Astrocyte (in vitro differentiated cells and primary cell): ENCODE results near the gene ZNF839. TPM values are rescaled to one million over a fixed set of nuclear protein-coding genes. Genes with fewer than 3 reads are reported as not detected.

Source experiments
- DNase-seq: peaks from one replicate; pipeline ENCODE4 v3.0.0-alpha.2; 2010; ENCODE audit warnings: low read depth
- FAIRE-seq: peaks from 2 replicates; lab custom pipeline; 2011; peaks lifted over from hg19 to GRCh38; lab: Jason Lieb, UNC
- H2AFZ ChIP-seq: 2 replicates; pipeline ENCODE4 v1.6.0; 2012; ENCODE audit warnings: low read depth, low read length, inconsistent platforms
- H3K27ac ChIP-seq: 2 replicates; pipeline ENCODE4 v1.5.1; 2011; ENCODE audit warnings: low read depth, low read length, inconsistent platforms
- H3K27me3 ChIP-seq: 2 replicates; pipeline ENCODE4 v1.6.0; 2011; ENCODE audit warnings: low read length, inconsistent platforms; ENCODE audit not compliant: insufficient read depth
- H3K36me3 ChIP-seq: 2 replicates; pipeline ENCODE4 v1.5.1; 2011; ENCODE audit warnings: low read length, inconsistent platforms; ENCODE audit not compliant: insufficient read depth
- H3K4me1 ChIP-seq: 2 replicates; pipeline ENCODE4 v1.5.1; 2011; ENCODE audit warnings: low read length, inconsistent platforms; ENCODE audit not compliant: insufficient read depth
- H3K4me2 ChIP-seq: 2 replicates; pipeline ENCODE4 v1.6.0; 2012; ENCODE audit warnings: low read length, inconsistent platforms
- H3K4me3 ChIP-seq: 2 replicates; pipeline ENCODE4 v1.5.1; 2011; ENCODE audit warnings: low read depth, mild to moderate bottlenecking, low read length, inconsistent platforms; ENCODE audit not compliant: insufficient read depth
- H3K79me2 ChIP-seq: 2 replicates; pipeline ENCODE4 v1.6.0; 2012; ENCODE audit warnings: mild to moderate bottlenecking, low read length, inconsistent platforms; ENCODE audit not compliant: insufficient read depth
- H3K9ac ChIP-seq: 2 replicates; pipeline ENCODE4 v1.6.0; 2012; ENCODE audit warnings: mild to moderate bottlenecking, low read length, inconsistent platforms
- H3K9me3 ChIP-seq: 2 replicates; pipeline ENCODE4 v1.5.1; 2012; ENCODE audit warnings: low read depth, mild to moderate bottlenecking, low read length, inconsistent platforms; ENCODE audit not compliant: insufficient read depth
- H4K20me1 ChIP-seq: 2 replicates; pipeline ENCODE4 v1.6.0; 2012; ENCODE audit warnings: low read length, inconsistent platforms; ENCODE audit not compliant: insufficient read depth
- H3K27ac Mint-ChIP-seq: one replicate; pipeline ENCODE4 v1.8.0; 2021; ENCODE audit warnings: mild to moderate bottlenecking, mixed read lengths; ENCODE audit not compliant: unreplicated experiment
- H3K27me3 Mint-ChIP-seq: one replicate; pipeline ENCODE4 v1.8.0; 2021; ENCODE audit warnings: low read depth, mixed read lengths; ENCODE audit not compliant: unreplicated experiment
- H3K36me3 Mint-ChIP-seq: one replicate; pipeline ENCODE4 v1.8.0; 2021; ENCODE audit warnings: low read depth, mixed read lengths; ENCODE audit not compliant: unreplicated experiment
- H3K4me1 Mint-ChIP-seq: one replicate; pipeline ENCODE4 v1.8.0; 2021; ENCODE audit warnings: low read depth, mixed read lengths; ENCODE audit not compliant: unreplicated experiment
- H3K4me3 Mint-ChIP-seq: one replicate; pipeline ENCODE4 v1.8.0; 2021; ENCODE audit warnings: mild to moderate bottlenecking, moderate library complexity, mixed read lengths; ENCODE audit not compliant: unreplicated experiment
- H3K9me3 Mint-ChIP-seq: one replicate; pipeline ENCODE4 v1.8.0; 2021; ENCODE audit warnings: mild to moderate bottlenecking, mixed read lengths; ENCODE audit not compliant: unreplicated experiment
- EZH2 ChIP-seq: IDR thresholded peaks from 2 replicates; pipeline ENCODE4 v1.6.1; 2012; ENCODE audit warnings: mild to moderate bottlenecking, low read length, inconsistent platforms; ENCODE audit not compliant: insufficient read depth
- total RNA-seq: library from RNA; stranded (reverse); gene quantifications from 2 replicates; pipeline ENCODE4 v1.2.1, GENCODE V29; 2021
- TF ChIP-seq, protein P1 (sequence below): IDR thresholded peaks from 2 replicates; pipeline ENCODE4 v1.5.1; 2011; ENCODE audit warnings: low read depth, mild to moderate bottlenecking, inconsistent platforms, low read length, moderate library complexity; ENCODE audit not compliant: insufficient read depth

The ZNF839 gene
- total RNA-seq, 1 donor from 2014 or later, result 8.0 TPM

DNA sequence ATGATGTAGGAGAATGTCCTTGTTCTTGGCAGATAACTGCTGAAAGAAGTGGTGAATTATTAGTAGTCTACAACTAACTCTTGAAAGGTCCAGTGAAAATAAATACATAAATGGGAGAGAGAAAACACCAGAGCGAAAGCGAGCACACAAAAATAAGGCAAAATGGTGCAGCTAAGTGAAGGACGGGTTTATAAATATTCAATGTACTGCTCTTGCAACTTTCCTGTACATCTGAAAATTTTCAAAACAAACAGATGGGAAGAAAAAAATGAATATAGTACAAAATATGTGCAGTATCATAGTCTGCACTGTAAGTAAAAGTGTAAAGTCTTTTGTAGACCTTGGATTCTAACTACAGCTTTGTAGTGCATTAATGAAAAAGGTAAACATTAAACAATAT lies 15.9 kb upstream of the ZNF839 start:
- H3K36me3 ChIP-seq, result peaks cover 3% of the 10 kb centered on the region
- H3K4me1 ChIP-seq, result peaks cover 3% of the 10 kb centered on the region
- H3K4me3 ChIP-seq, result peak overlapping the region; percentile 91
- TF ChIP-seq, protein P1, sequence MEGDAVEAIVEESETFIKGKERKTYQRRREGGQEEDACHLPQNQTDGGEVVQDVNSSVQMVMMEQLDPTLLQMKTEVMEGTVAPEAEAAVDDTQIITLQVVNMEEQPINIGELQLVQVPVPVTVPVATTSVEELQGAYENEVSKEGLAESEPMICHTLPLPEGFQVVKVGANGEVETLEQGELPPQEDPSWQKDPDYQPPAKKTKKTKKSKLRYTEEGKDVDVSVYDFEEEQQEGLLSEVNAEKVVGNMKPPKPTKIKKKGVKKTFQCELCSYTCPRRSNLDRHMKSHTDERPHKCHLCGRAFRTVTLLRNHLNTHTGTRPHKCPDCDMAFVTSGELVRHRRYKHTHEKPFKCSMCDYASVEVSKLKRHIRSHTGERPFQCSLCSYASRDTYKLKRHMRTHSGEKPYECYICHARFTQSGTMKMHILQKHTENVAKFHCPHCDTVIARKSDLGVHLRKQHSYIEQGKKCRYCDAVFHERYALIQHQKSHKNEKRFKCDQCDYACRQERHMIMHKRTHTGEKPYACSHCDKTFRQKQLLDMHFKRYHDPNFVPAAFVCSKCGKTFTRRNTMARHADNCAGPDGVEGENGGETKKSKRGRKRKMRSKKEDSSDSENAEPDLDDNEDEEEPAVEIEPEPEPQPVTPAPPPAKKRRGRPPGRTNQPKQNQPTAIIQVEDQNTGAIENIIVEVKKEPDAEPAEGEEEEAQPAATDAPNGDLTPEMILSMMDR, result no peak
- TF ChIP-seq EZH2, result no peak
- H3K4me3 Mint-ChIP-seq, result peak overlapping the region; percentile 71
- H3K27me3 ChIP-seq, result no peaks in the 10 kb centered on the region
- peak overlapping the region; percentile 94 for H3K4me2 ChIP-seq
- no peak overlapping the region for H3K27ac ChIP-seq
- H3K36me3 Mint-ChIP-seq, result peaks cover 4% of the 10 kb centered on the region
- H2AFZ ChIP-seq, result no peak overlapping the region
- no peak for DNase-seq
- H4K20me1 ChIP-seq, result no peaks in the 10 kb centered on the region
- H3K9ac ChIP-seq, result peak overlapping the region; percentile 94
- H3K27me3 Mint-ChIP-seq, result no peaks in the 10 kb centered on the region
- H3K9me3 ChIP-seq, result no peaks in the 10 kb centered on the region
- no peak overlapping the region for H3K27ac Mint-ChIP-seq
- peaks cover 54% of the 10 kb centered on the region for H3K79me2 ChIP-seq
- peaks cover 2% of the 10 kb centered on the region for H3K9me3 Mint-ChIP-seq
- FAIRE-seq, result peak; percentile 54
- no peaks in the 10 kb centered on the region for H3K4me1 Mint-ChIP-seq

DNA sequence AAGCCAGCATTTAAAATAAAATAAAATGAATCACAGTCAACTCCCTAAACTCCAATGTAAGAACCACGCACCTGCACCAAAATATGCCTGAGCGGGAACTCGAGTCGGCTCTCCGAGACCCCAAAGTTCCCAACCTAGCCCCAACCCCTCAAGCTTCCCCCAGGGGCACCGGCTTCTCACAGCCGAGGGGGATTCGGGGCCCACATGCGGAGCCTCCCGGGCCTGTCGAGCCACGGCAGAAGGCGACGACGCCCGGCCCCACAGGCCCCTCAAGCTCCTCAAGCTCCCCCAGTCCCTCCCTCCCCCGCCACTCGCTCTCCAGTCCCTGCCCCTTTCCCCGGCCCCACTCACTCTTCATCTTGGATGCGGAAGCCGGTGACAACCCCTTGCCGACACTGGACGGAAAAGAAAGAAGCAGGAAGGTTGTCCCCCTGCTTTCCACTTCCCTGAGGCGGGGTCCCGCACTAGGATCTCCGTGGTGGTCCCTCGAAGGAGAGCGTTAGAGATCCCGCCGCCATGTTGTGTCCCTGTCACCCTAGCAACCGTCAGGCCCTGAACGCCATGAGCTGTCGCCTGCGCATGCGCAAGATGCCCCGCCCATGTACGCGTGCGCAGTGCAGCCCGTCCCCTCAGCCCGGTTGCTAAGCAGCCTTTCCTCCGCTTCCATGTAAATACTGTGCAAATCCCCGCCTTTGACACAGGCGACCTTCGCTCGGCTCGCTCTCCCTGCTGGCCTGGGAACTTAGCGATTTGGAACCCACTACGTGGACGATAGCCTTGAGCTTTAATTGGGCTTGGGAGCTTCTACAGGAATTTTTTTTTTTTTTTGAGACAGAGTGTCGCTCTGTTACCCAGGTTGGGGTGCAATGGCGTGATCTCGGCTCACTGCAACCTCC lies 14.7 kb upstream of the ZNF839 start, which contains the start of gene MOK:
TSS of gene MOK (minus strand) at position 554 of the 896 bp plus-strand sequence. CDS start at position 358, 196 bp downstream.
- no peaks in the 10 kb centered on the region for H3K9me3 Mint-ChIP-seq
- peak; percentile 83 for DNase-seq
- Histone ChIP-seq H4K20me1 (no peaks in the 10 kb centered on the region), H3K4me1 (peaks cover 3% of the 10 kb centered on the region), H3K9me3 (no peaks in the 10 kb centered on the region), H3K79me2 (peaks cover 43% of the 10 kb centered on the region), H3K27me3 (no peaks in the 10 kb centered on the region), H3K27ac (peak within 1 kb of the TSS; percentile 93), H2AFZ (peak within 1 kb of the TSS; percentile 82), H3K9ac (peak within 1 kb of the TSS; percentile 94), H3K4me3 (peak within 1 kb of the TSS; percentile 91), H3K4me2 (peak within 1 kb of the TSS; percentile 94), H3K36me3 (no peaks in the 10 kb centered on the region)
- peak within 1 kb of the TSS; percentile 83 for H3K27ac Mint-ChIP-seq
- peaks cover 1% of the 10 kb centered on the region for H3K36me3 Mint-ChIP-seq
- no peaks in the 10 kb centered on the region for H3K4me1 Mint-ChIP-seq
- H3K4me3 Mint-ChIP-seq, result peak within 1 kb of the TSS; percentile 93
- FAIRE-seq, result no peak
- no peaks in the 10 kb centered on the region for H3K27me3 Mint-ChIP-seq
- TF ChIP-seq, protein P1, result no peak
- no peak for TF ChIP-seq EZH2
